Skeletal muscle cell (primary cell): ENCODE measurements around the gene SPG7.
A peak's percentile ranks its signal among the peaks of the same experiment; 100 is the strongest.

Experiments
- DNase-seq: peaks from one replicate; pipeline ENCODE4 v3.0.0-alpha.2; 2010; ENCODE audit warnings: low read depth
- H3K4me3 ChIP-seq: 2 replicates; pipeline ENCODE4 v1.5.1; 2011; ENCODE audit warnings: low read depth, mild to moderate bottlenecking, control low read depth, low read length, moderate library complexity

The SPG7 gene

GRCh38 chr16:89572485-89573205 is 64.4 kb downstream of the SPG7 start:
- H3K4me3 ChIP-seq = no peak overlapping the region
- no peak for DNase-seq

- no peak for DNase-seq
- H3K4me3 ChIP-seq = no peak overlapping the region
Observed at GRCh38 chr16:89573826-89574680, 65.8 kb downstream of the SPG7 start.

GRCh38 chr16:89574681-89575246 is 66.6 kb downstream of the SPG7 start:
- no peak for DNase-seq

GRCh38 chr16:89575247-89576152 is 67.3 kb downstream of the SPG7 start, which contains the start of gene CPNE7:
CPNE7 (plus strand) TSS chr16:89575758; CDS start chr16:89575898, 140 bp downstream.
- DNase-seq = no peak
- peak within 1 kb of the TSS; percentile 58 for H3K4me3 ChIP-seq

More at GRCh38 chr16:89574681-89575246, 66.6 kb downstream of the SPG7 start:
- peak overlapping the region; percentile 52 for H3K4me3 ChIP-seq

- peak overlapping the region; percentile 58 for H3K4me3 ChIP-seq
- DNase-seq = no peak
Observed at GRCh38 chr16:89576153-89577054, 68.2 kb downstream of the SPG7 start.

GRCh38 chr16:89577055-89577759 is 69.0 kb downstream of the SPG7 start:
- DNase-seq = no peak
- H3K4me3 ChIP-seq = peak overlapping the region; percentile 58

GRCh38 chr16:89579351-89579750 is 71.1 kb downstream of the SPG7 start:
- no peak overlapping the region for H3K4me3 ChIP-seq
- DNase-seq = no peak

GRCh38 chr16:89581045-89581695 is 73.0 kb downstream of the SPG7 start:
- H3K4me3 ChIP-seq = no peak overlapping the region
- DNase-seq = peak; percentile 96

GRCh38 chr16:89581861-89582563 is 73.8 kb downstream of the SPG7 start:
- H3K4me3 ChIP-seq = no peak overlapping the region
- DNase-seq = peak; percentile 64

GRCh38 chr16:89582614-89583196 is 74.5 kb downstream of the SPG7 start:
- no peak overlapping the region for H3K4me3 ChIP-seq
- no peak for DNase-seq

- no peak overlapping the region for H3K4me3 ChIP-seq
- no peak for DNase-seq
Observed at GRCh38 chr16:89583197-89583894, 75.1 kb downstream of the SPG7 start.

- H3K4me3 ChIP-seq = no peak overlapping the region
- DNase-seq = no peak
Observed at GRCh38 chr16:89583895-89584644, 75.9 kb downstream of the SPG7 start.

GRCh38 chr16:89584768-89585549 is 76.8 kb downstream of the SPG7 start:
- DNase-seq = no peak
- no peak overlapping the region for H3K4me3 ChIP-seq

GRCh38 chr16:89586218-89586617 is 78.0 kb downstream of the SPG7 start:
- DNase-seq = no peak
- H3K4me3 ChIP-seq = no peak overlapping the region
